ENCODE measurements around the gene GRIP1.

The GRIP1 gene

DNA sequence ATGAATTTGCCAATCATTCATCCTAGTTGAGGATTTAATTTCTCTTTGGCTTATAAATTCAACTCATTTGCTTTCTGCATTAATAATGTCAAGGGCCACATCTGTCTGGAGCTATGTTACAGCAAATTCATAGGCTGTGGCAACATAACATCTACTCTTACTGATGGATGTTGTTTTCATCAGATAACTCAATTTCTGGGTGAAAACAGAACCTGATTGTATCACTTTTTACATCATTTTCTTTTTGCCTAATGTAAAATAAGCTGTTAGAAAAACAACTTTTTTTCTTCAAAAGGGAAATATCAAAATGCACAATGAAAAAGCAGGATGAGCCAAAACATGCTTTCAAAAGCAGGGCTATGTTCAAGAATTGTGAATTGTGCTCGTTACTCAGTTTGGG is 303.3 kb downstream of the GRIP1 start:
- DNase-seq: no peak

DNA sequence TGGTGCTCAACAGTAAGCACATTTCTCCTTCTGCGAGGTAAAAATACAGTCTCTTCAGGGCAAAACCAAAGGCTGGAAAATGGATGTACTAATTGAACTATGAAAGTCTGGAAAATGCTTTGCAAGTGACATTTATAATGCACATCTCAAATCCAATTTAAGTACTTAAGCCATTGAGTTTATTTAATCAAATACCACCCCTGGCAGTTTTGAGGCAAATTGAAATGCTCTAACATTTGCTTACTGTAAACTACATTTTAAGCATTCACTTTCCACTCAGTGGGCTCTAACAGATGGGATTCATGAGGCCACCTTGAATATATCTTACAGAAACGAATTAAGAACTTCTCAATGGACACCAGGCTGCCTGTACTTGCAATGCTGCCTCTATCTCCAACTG is 306.9 kb downstream of the GRIP1 start:
- DNase-seq: no peak

DNA sequence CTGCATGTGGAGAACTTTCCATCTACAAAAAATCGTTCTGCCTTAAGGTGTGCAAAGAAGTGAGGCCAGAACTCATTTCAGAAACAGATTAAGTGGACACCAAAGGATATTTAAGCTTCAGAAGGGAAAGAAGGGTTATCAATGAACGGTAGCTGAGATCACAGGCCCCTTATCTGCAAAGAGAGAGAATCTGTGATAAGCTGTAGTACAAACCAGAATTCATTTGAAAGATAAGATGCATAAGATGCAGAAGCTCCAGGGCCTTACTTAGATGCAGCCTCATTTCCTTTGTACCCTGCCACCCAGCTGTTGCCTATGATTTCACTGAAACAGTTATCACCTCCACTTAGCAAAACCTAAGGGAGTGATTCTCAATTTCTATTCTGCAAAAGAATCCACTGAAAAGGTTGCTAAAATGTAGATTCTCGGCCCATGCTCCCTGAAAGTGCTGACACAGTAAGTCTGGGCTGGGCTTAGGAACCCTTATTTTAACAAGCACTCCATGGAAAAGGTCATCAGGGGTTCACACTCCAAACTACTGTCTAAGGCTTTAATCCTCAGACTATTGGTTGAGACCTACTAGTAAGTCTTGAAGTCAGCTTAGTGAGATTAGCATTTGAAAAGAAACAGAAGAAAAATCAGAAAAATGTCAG is 311.7 kb downstream of the GRIP1 start:
- no peak for DNase-seq

DNA sequence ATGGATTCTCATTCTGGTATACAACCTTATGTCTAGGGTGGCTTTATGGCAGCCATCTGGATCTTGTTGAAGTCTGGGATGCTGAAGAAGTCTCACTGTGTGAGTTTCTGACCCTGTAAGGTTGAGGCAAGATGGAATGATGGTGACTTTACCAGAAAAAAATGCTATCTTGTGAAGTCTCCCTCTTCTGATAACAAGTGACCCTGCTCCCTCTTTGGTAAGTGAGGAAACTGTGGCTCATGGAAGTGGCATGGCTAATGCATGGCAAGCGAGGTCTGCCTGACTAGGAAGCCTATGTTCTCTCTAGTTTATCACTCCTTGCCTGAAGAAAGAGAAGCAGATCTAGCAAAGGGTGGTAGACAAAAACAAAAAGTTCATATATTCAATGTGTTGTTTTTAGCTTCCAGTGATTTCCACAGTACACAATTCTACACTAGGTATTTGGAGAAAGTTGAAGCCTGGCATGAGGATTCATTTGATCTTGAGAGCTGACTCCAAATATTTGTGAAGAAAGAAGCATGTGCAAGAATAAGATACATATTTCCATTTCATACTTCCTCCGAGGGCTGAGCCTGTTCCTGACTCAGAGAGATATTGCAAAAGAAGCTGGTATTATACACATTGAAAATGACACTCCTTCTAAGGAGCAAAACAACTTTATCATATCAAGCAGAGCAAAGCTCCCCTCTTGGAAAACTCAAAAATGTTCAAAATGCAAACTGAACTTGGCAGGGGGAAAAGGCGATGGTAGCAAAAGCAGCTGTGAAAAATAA is 313.0 kb downstream of the GRIP1 start:
- DNase-seq: no peak

DNA sequence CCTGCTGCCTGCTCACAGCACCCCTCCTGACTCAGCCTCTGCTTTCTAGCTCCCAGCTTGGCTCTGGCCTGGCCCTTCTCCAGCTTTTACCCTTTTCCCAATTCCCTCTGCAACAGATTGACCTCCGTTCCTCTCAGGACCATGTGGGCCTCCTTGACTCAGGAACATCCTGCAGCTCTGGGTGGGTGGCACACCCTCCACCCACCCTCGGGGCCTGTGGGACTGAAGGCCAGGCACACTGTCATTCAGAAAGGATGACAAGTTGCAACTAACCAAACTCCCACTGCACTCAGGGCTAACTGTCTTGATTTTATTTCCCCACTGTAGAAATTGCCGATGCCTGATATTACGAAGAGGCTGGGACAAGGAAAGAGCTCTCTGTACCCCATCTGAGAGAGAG is 317.2 kb downstream of the GRIP1 start:
- DNase-seq: no peak

DNA sequence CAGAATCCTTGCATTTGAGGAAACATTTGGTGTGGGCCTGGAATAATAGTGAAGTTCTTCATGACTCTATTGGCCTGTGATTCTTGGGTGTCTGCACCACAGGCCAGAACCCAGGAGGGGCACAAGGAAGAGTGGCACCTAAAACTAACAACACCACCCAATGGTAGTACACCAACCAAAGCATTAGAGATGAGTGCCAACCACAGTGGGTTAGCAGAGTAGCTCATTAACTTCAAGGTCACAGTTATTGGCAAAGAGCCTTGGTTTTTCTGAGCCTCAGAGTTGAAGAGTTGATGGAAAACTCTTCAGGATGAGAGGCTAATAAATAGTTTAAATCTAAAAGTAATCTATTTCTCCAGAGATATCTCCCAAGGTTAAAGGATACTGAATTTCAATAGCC is 319.6 kb downstream of the GRIP1 start:
- no peak for DNase-seq

DNA sequence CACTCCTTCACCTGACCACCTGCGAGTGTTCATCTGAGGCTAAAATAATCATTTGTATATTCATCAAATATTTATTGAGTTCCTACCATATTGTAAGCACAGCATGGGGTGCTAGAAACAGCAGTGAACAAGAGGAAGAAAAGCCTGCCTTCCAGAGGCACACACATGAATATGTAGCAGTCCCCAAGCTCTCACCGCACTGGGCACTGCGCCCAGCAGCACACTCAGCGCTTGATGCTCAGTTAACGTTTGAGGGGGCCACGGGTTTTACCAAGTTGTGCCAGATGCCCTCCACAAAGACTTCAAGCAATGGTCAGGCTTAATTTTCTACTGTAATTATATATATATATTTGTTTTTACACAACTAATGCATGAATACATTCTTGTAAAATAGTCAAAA is 324.6 kb downstream of the GRIP1 start:
- no peak for DNase-seq

DNA sequence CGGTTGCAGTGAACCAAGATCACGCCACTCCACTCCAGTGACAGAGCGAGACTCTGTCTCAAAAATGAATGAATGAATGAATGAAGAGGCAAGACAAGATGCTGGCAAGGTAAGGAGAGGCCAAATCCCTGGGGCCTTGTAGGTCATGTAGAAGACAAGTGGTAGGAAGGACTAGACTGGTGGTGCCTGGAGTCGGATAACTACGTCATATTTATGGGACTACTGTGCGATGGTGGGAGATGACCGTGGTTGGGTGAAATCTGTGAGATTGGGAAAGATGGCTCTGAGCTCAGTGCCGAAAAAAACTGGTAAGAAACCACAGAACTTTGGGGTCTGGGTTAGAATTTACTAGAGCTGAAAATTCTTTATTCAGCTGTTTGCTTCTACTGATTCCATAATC is 326.0 kb downstream of the GRIP1 start:
- no peak for DNase-seq

DNA sequence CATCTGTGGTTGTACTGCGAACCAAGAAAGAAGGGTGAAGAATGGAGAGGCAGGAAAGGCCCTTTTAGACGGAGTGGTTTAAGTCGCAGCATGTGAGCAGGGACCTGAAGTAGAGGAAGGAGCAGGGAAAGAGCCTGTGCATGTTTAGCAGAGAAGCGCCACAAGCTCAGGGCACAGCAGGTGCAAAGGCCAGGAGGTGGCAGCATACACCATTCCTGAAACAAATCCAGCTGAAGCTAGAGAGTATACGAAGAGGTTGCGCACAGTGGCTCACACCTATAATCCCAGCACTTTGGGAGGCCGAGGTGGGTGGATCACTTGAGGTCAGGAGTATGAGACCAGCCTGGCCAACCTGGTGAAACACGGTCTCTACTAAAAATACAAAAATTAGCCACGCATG is 326.7 kb downstream of the GRIP1 start:
- DNase-seq: peak; percentile 22

DNA sequence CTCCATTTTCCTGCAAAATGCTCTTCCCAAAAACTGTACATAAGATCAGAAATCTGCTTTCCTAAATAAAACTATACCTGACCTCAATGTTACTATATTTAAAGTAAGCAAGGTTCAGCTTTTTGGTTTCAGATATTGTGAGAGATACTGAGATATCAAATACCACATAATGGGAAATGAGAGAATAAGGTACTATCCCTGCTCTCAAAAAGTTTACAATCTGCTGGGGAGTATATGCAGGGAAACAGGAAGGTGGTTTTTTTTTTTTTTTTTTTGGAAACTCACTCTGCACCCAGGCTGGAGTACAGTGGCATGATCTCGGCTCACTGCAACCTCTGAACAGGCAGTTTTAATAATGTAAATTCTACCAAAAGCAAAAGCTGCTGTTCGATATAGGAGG is 327.6 kb downstream of the GRIP1 start:
- DNase-seq: no peak

DNA sequence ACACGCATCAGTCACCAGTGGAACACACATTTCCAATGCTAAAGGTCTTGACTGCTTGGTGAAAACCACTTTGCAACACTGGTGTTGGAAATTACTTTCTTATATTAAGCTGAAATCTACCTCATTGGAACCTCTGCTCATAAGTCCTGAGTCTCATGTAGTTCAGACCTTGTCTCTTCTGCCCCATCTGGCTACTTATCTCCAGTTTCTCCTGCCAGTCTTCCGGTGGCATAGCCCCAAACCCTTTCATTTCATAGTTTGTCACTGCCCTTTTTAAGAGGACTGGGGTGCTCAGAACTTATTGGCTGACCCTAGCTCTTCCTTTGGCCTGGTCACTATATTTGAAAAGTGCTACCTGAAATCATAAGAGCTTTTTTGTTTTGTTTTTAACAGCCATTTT is 332.9 kb downstream of the GRIP1 start:
- DNase-seq: no peak

DNA sequence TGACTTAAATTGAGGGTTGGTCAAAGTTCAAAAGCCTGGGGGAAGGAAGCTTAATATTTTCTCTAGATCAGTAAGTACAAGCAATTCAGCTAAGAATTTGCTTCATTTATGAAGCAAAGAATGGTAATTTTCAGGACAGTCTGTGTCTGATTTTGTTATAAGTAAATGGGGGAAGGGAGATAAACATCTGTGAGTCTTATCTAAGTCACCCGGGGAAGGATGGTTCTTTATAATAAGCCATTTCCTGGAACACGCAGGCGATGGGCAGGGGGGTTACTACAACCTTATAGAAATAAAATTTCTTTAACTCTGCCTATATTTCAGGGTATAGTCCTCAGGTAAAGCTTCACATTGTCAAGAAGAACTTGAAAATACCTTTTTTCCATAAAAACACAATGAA is 333.7 kb downstream of the GRIP1 start:
- DNase-seq: no peak

DNA sequence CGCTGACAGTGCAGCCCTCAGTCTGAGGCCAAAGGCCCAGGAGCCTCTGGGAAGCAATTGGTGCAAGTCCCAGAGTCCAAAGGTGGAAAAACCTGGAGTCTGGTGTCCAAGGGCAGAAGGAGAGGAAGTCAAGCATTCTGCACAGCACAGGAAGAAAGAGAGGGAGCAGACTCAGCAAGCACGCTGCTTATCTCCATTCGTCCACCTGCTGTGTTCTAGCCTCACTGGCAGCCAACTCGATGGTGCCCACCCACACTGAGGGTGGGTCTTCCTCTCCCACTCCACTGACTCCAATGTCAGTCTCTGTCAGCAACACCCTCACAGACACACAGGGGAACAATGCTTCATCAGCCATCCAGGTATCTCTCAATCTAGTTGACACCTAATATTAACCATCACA is 337.8 kb downstream of the GRIP1 start:
- no peak for DNase-seq

DNA sequence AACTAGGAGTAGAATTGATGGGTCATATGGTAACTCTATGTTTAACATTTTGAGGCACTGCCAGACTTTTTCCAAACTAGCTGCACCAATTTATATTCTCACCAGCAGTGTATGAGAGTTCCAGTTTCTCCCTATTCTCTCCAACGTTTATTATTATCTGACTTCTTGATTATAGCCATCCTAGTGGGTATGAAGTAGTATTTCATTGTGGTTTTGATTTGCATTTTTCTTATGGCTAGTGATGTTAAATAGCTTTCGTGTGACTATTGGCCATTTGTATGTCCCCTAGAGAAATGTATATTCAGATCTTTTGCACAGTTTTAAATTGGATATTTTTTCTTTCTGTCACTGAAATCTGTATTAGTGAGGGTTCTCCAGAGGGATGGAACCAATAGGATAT is 338.7 kb downstream of the GRIP1 start:
- no peak for DNase-seq

DNA sequence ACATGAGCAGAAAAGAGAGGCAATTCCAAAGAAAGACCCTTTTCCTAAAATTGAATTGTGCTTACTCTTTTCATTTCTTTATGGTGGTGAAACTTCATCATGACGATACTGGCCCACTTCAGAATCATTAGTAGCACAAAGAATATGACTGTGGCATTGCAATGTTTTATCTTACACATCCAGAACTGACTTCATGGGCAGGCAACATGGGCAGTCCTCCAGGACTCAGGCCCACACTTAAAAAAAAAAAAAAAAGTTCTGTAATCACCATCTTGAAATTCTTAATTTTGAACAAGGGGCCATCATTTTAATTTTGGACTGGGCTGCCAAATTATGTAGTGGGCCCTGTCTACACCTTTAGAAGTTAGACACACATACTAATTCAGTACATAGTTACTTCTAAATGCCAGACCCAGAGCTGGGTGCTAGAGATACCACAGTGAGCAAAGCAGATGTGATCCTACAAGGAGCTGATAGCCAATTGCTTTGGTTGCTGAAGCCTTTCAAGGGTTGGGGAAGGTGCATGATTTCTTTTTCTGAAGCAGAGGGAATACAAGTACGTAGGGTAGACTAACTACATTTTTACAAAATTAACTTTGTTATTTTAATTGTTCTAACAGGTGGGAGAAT is 341.4 kb downstream of the GRIP1 start:
- DNase-seq: no peak

DNA sequence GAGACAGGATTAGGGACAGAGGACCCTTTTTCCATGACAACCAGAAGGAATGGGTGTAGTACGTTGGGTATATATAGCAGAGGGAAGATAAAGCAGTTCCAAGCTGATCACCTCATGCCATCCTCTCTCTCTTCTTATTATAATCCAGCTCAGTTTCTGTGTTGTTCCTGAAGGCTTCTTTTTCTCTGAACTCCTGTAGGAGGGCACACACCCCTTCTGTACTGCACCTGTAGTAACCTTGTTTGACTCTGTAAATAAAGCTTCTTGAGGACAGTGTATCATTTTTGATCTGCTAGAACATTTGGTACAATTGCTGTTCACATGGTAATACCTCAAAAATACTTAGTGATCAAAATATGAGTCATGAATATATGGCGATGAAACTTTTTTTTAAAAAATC is 343.1 kb downstream of the GRIP1 start:
- no peak for DNase-seq

DNA sequence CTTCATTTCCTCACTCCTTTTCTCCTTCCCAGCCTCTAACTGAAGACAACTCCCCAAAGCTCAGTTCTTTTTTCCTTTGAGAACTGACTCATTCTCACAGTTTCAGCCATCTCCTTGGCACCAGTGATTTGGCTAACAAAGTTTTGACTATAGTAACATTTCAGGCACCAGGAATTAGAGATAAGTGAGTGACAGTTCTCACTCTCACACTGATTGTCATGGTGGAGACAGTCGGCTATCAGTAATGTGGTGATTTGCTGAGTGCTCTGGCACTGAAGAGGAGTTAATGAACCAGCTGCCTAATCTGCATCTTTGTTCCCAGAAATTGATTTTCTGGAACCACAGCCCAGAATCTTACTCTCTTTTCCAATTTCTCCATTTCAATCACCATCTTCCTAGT is 347.1 kb downstream of the GRIP1 start:
- no peak for DNase-seq

DNA sequence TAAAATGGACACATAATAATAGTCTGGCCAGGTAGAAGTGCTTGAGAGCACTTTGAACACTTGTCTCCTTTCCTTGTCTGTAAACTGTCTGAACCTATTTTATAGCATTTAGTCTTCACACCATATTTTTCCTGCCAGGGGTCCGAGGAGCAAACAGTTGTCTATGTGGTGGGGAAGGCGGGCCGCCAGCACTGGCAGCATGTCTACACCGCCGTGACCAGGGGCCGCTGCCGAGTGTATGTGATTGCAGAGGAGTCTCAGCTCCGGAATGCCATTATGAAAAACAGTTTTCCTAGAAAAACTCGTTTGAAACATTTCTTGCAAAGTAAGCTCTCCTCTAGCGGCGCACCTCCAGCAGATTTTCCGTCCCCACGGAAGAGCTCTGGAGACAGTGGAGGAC is 347.9 kb downstream of the GRIP1 start:
- no peak for DNase-seq

DNA sequence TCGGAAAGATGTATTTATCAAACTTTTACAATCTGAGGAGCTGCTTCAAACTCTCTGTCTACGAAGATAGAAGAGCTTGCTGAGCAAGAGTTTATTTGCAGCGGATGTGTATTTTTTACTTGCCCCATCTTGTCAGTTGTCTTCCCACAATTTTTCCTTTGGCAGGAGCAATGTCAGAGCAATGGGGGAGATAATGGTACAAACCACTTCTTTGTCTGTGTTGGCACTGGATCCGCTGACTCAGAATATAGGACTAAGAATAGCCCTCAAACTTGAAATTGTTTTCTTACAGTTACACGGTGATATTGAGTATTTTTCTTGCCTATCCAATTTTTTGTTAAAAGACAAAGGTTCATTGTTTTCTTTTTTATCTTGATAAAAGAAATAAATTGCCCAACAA is 348.9 kb downstream of the GRIP1 start:
- no peak for DNase-seq

DNA sequence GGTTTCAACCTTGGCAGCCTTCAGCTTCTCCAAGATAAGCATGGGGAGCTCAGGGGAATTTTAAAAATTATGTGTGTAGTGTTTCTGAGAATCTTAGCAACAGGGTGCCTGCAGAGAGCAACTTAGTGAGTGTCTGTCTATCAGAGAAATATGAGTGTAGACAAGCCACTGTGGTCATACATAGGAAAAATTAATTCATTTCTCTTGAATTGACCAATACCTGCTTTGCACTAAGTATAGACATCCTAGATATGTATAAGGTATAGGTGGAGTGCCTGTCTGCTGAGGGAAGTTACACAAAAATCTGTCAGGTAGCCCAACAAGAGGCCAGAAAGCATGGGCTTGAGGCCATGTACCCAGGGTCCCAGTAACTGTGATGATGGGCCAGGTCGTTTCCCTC is 355.9 kb downstream of the GRIP1 start:
- DNase-seq: no peak

DNA sequence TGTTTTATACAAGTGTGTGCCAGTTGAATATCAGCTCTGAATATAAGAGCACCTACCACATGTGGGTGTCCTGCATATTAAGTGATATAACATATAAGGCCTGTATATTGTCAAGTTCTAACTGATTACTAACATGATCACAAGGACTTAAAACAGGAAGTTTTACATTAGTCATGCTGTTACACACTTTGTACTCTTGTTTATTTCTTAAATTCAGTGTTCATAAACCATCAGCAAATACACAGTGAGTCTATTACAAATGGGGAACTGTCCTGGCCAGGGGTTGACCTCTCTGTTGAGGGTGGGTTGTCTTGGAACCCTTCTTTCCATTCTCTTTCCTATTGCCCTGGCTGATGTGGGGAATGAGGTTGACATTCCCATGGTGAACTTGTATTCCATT is 357.4 kb downstream of the GRIP1 start:
- no peak for DNase-seq

DNA sequence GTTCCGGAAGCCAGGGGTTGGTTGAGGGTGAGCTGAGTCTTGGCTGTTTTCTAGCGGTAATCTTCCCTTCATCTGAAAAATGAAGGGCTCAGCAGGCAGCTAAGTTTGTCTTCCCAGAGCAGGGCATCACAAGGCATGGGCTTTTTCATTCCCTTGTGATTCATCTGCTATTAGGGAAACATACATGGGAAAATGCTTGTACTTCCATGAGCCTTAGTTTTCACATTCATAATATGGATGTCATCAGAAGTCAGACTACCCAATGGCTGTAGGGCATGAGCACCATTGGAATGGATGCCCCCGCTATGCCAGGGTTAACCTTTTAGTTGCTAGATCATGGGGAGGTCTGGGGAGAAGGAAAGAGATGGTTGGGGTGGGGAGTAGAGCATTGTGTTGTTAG is 357.9 kb downstream of the GRIP1 start:
- no peak for DNase-seq

DNA sequence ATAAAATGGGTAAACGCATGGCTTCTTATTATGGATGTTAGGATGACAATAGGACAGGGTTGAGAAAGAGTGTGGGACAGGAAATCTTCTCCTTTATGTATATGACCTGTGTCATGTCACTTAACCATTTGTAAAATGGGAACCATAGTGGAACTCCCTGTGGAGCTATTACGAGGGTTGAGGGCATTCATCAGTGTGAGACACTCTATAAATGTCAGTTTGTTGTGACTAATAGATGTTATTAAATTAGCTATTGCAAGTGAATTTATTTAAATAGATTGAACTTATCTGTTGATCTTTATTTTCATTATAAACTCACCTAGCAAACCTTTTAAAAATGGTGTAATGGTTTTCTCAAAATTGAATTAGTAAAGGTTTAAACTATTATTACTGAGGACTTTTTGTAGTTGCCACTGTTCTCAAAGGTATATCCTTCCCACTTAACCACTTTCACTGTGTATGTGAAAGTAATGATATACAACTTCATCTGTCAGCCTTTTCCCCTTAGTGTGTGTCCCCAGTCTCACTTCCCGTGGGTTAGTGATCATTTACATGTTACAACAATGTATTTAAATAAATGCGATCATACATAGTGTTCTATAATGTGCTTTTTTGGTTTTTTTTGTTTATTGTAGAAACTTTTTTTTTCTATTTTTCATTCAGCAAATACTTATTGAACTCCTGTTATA is 359.5 kb downstream of the GRIP1 start:
- no peak for DNase-seq

DNA sequence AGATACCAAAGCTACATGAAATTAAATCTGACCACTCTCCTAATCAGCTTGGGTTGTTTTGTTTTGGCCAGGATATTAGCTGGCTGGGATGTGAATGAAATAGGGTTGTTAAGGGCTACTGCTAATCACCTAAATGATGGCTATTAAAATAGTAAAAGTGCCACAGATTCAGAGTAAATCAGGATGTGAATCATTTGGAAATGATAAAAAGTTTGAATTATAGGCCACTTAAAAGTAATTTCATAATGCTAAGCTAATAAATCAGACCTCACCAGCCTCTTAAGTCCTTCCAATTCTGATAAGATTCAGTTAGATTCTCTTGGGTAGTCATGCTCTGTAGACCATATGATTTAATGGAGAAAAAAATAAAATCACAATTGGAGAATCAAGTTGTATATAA is 364.6 kb downstream of the GRIP1 start:
- DNase-seq: no peak
